OCI-LY7 (cell line): Measurements from ENCODE around the gene ZNF358.

Experiments used
- EZH2phosphoT487 ChIP-seq: fragments of 200-600 bp; sonication (generic); IDR thresholded peaks from 2 replicates; pipeline ENCODE4 v1.6.1; 2018; ENCODE audit warnings: low read depth, borderline replicate concordance, mild to moderate bottlenecking, mixed run types, antibody characterized with exemption, low read length, moderate library complexity, mixed read lengths
- TF ChIP-seq, protein P1 (sequence below): fragments of 200-600 bp; sonication (generic); conservative IDR thresholded peaks from 2 replicates; pipeline ENCODE4 v1.5.1; 2014; ENCODE audit warnings: mild to moderate bottlenecking, antibody characterized with exemption, low read length, moderate library complexity, mixed read lengths

DNA sequence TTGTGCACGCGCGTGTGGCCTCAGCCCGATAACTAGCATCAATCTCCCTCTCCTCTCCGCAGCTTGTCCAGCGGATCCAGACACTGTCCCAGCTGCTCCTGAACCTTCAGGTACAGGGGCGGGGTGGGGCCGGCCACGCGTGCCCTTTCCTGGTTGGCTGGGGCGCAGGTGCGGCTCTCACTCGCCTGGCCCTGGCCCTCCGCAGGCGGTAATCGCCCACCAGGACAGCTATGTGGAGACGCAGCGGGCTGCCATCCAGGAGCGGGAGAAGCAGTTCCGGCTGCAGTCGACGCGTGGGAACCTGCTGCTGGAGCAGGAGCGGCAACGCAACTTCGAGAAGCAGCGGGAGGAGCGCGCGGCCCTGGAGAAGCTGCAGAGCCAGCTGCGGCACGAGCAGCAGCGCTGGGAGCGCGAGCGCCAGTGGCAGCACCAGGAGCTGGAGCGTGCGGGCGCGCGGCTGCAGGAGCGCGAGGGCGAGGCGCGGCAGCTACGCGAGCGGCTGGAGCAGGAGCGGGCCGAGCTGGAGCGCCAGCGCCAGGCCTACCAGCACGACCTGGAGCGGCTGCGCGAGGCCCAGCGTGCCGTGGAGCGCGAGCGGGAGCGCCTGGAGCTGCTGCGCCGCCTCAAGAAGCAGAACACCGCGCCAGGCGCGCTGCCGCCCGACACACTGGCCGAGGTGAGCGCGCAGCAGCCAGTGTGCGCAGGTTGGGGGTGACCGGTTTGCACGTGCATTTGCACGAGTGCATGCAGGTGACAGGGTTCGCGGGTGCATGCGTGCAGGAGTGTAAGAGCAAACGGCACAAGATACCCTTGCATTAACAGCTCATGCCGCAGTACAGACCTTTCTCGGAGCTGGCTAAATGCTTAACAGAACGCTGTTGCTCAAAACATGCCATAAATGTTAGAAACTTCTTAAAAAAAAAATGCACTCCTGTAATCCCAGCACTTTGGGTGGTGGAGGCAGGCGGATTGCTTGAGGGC, 48.6 kb upstream of the ZNF358 start:
- TF ChIP-seq, protein P1, sequence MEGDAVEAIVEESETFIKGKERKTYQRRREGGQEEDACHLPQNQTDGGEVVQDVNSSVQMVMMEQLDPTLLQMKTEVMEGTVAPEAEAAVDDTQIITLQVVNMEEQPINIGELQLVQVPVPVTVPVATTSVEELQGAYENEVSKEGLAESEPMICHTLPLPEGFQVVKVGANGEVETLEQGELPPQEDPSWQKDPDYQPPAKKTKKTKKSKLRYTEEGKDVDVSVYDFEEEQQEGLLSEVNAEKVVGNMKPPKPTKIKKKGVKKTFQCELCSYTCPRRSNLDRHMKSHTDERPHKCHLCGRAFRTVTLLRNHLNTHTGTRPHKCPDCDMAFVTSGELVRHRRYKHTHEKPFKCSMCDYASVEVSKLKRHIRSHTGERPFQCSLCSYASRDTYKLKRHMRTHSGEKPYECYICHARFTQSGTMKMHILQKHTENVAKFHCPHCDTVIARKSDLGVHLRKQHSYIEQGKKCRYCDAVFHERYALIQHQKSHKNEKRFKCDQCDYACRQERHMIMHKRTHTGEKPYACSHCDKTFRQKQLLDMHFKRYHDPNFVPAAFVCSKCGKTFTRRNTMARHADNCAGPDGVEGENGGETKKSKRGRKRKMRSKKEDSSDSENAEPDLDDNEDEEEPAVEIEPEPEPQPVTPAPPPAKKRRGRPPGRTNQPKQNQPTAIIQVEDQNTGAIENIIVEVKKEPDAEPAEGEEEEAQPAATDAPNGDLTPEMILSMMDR, result no peak
- no peak for TF ChIP-seq EZH2phosphoT487
